Fibroblast of skin of scalp (primary cell): ENCODE results near the gene KMT2E. TPM values are rescaled to one million over a fixed set of nuclear protein-coding genes. Genes with fewer than 3 reads are reported as not detected.
"Not testable (repeated sequence)": the region's sequence is repeated elsewhere in the genome, so short reads cannot be mapped to it uniquely, and the experiment has no call there.

Experiments
- DNase-seq: peaks from one replicate; pipeline ENCODE4 v3.0.0-alpha.2; 2013
- polyA plus RNA-seq, 2 experiments: library from polyadenylated mRNA; unstranded; fragments of 120-200 nt; gene quantifications; one replicate each; pipeline ENCODE4 v1.2.1, GENCODE V29; 2013; ENCODE audit not compliant: insufficient read length in 2 of 2

The KMT2E gene
- 25.8 TPM for polyA plus RNA-seq (2013, experiment 1 of 2; ENCODE audit: insufficient read length)
- 30.0 TPM for polyA plus RNA-seq (2013, experiment 2 of 2; ENCODE audit: insufficient read length)

DNA sequence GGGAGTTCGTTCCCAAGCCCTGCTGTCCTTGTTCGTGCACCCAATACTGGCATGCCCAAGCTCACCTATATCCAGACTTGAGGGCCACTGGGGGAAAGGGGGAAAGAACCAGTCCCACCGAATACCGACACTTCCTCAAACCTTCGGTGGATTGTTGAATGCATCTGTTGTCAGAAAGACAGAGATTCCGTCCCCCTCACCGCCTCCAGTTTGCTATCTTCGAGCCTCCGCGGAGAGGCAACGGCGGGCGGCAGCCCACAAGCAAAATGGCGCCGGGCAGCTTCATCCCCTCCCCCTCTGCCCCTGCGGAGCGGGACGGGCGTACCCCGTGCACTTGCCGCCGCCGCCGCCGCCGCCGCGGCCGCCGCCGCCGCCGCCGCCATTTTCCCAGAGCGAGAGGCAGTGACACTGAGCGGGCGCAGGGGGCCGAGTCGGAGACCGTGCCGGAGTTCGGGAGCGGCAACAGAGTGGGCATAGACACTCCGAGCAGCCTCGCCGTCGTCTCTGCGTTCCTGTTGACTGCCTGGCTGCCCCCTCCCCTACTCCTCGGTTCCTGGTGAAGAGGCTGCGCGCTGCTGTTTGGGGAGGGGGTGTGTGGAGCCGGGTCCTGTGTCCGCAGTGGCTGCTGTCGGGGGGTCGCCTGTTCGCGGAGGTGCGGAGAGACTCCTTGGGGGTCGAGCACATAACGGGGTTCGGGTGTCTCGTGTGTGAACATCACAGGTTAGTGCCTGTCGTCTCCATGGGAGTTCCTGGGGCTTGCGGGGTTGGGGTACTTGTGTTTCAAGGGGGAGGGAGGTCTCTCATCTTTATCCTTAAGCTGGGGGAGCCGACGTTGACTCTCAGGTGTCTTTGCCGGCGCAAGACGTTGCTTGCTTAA is at the start of gene KMT2E:
TSS of gene KMT2E (plus strand) at position 390 of the 877 bp plus-strand sequence. CDS start 26,748 bp downstream, outside the sequence.
- peak; percentile 90 for DNase-seq

DNA sequence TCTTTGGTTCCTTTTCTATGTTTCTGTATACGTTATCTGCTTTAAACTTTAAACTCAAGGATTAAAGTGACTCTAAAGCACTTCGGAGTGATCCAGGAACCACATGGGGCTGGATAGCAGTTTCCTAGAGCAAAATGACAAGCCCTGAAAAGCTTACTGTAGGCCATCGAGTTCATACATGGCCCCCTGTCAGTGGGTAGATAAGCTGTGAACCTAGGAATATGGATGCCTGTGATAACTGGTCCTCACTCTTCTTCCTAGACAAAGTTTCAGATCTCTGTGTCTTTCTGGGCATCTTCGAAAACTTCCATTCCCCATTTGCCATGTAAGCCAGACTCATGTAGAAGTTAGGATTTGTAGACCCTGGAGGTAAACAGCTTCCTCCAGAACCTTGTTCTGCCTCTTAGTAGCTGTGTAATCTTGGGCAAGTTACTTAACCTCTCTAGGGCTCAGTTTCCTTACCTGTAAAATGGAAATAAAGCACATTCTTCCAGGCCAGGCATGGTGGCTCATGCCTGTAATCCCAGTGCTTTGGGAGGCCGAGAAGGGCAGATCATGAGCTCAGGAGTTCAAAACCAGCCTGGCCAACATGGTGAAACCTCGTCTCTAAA is 49.3 kb upstream of the KMT2E start:
- no peak for DNase-seq

DNA sequence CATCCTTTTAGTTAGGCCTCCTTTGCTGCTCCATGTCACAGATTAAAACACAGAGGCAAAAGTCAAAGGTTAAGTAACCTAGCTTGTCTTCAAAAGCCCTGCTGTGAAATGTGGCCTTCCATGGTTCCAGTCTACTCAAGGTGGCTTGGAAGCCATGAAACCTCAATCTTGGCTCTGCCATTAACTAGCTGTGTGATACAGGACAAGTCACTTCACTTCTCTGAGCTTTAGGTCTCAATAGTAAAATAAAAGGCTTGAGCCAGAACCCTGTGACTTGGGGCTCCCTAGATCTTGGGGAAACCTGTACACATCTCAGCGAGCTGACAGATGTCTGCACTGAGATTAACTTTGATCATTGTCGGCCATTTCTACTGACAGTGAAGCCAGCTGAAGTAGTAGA is 48.0 kb upstream of the KMT2E start:
- no peak for DNase-seq

GRCh38 chr7:104967088-104967487 is 46.9 kb upstream of the KMT2E start:
- DNase-seq: no peak

GRCh38 chr7:104967595-104967994 is 46.4 kb upstream of the KMT2E start:
- peak; percentile 40 for DNase-seq

GRCh38 chr7:104968648-104969047 is 45.4 kb upstream of the KMT2E start:
- DNase-seq: no peak

- DNase-seq: no peak
Measured at GRCh38 chr7:104969183-104969582, 44.8 kb upstream of the KMT2E start.

DNA sequence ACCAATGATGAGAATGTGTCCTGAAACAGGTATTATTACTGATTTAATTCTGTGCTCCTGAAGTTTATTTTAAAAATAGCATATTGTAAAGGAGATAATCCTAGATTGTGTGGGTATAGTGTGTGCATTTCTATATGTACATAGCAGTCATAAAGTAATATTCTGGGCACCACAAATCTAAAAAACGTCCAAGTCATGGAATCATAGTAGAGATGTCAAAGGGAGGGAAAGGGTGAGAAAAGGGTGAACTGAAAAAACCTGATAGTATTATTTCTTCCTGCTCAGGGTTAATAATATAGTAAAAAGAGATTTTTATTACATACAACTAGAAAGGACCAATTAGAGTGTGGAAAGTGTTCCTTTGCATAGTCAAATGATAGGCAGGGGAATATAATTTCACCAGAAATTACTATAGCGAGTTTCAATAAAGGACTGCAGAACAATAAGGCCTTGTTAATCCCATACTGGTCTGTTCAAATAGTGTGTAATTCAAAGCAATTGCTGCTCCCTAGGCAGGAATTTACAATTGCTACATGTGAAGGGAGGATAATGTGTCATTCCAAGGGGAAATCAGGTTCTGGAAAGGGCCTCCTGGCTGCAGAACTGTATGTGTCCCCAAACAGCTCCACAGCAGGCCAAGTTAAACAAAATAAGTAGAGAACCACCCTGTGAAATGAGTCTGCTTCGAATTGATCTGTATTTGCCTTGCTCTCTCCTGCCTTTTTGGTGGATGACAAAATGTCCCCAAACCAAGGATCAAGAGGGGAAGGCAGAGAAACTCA is 42.5 kb upstream of the KMT2E start:
- peak; percentile 69 for DNase-seq

GRCh38 chr7:104972500-104972899 is 41.5 kb upstream of the KMT2E start:
- peak; percentile 93 for DNase-seq

DNA sequence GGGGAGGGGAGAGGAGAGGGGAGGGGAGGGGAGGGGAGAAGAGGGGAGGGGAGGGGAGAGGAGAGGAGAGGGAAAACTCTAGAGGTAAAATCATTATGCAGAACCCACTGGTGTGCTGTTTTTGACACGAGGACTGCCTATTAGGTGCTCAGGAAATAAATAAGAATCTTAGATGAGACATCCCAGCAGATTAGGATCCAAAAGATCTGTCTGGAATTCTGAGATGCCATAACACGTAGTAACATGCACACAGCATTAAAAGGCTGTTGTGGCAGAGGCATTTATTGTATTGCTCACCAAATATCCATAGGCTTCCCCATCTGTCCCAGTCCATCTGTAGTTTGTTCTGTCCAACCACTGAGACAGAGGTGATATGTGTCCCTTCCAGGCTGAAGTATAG is 40.8 kb upstream of the KMT2E start:
- DNase-seq: peak; percentile 58

DNA sequence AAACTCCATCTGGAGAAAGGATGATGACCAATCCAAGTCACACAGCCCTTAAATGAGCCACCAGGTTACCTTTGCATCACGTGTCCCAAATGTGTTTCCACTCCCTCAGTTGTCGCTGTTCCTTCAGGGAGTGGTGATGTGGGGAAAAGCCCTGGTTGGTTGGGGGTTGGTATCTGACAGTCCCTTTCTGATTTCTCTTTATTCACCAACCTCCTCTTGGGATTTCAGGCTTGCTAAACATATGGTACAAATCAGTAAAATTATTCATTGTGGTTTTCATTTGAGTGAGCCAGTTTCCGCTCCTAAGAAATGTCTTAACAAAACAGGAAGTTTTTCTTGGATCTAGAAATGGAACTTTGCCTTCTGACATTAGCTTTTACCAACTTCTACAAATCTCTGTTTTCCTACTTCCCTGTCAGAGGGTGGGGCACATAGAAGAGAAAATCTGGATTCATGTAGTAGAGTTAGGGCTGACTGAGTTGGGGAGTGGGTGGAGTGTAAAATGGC is 40.0 kb upstream of the KMT2E start:
- DNase-seq: peak; percentile 94

DNA sequence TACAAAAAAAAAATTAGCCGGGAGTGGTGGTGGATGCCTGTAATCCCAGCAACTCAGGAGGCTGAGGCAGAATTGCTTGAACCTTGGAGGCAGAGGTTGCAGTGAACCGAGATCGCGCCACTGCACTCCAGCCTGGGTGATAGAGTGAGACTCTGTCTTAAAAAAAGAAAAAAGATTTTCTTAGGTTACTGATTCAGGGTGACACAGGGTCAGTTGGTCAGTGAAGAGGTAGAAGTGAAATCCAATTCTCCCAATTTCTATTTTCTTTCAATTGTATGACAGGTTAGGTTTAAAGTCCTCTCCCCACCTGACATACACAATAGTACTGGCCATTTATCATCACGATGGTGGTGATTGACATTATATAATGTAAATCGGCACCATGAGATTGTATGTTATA is 38.5 kb upstream of the KMT2E start:
- not testable (repeated sequence) for DNase-seq

DNA sequence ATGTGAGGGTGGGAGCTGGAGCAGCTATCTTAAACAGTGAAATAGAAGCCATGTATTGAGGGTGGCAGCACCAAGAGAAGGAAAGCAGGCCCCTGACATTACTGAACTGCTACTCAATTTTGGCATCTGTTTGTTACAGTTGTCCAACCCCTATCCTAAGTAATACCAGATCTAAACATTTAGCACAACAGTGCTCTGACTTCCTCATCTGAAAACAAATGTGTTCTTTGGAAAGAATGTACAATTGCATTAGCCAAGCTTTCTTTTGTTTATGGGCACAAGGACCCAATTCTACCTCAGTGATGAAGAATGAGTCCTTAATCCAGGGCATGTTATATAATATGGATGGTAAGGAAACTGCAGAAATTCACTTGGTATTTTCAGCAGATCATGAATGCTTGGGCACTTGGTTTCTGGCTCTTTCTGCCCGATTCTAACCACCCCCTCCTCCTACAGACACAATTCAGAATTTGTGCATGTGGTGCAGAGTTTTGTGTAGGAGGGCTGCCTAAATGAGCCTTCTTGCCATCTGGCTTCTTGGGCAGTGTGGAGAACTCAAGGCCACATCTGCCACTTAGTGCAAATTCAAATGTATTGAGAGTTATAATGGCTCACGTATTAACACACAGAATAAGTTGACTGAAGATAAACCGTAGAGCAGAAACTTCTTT is 36.9 kb upstream of the KMT2E start:
- no peak for DNase-seq

DNA sequence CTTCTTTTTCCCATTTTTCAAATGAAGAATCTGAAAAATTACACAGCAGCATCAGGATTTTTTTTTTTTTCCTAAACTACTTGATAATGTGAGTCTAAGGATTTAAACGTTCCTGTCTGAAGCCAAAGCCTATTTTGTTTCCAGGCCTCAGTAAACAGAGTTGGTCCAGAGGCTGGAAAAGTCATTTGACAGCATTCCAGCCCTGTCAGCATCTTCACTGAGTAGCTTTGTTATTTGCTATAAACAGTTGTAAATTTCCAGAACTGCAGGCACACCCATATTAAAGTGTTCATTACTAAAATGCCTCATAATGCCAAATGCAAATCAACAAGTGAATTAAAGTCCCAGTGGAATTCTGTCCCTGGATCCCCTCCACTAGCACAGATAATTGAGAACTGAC is 35.5 kb upstream of the KMT2E start:
- no peak for DNase-seq

DNA sequence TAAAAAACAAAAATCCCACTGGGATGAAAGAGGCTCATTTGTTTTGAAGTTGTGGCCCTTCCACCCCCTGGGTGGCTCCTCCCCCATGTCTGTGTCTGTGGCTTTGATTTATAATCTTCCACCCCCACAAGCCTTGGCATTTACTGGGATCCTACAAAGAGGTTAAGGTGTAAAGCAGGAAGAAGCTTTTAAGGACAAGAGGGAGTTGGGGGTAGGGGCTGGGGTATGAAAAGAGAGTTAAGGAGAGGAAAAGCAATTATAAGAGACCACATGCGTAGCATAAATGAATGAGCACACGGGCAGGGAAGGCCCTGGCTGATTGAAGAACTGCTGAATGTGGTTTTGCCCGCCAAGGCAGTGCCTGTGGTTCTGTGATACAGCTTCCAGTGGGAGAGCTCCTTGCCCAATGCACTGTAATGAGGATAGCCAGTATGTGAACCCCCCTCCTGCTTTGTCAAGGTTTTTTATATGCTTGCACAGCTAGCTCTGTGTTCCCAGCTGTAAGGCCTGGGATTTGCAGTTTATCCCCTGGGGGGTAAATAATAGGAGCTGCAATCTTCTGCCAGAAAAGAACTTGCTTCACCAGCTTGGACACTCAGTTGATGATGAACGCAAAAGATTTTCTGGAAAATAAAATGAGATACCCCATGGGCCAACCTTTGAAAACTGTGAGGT is 34.7 kb upstream of the KMT2E start:
- peak; percentile 54 for DNase-seq

DNA sequence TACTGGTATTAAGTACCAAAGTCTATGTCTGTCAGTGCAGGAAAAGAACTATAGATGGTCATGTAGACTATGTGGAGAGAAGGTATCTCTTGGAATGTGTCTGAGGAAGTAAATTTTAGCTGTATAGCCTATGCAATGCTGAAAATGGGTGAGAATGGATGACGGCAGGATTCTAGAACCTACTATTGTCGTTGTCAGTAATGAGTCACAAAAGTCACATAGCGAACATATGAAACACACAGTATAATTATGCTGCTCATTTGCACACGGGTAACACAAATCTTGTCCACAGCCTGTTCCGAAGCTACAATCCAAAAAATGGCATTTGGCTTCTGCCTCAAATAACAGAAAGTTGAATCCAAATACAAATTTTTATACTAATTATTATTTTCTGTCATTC is 33.6 kb upstream of the KMT2E start:
- no peak for DNase-seq

GRCh38 chr7:104980841-104981671 is 32.9 kb upstream of the KMT2E start:
- DNase-seq: peak; percentile 63

DNA sequence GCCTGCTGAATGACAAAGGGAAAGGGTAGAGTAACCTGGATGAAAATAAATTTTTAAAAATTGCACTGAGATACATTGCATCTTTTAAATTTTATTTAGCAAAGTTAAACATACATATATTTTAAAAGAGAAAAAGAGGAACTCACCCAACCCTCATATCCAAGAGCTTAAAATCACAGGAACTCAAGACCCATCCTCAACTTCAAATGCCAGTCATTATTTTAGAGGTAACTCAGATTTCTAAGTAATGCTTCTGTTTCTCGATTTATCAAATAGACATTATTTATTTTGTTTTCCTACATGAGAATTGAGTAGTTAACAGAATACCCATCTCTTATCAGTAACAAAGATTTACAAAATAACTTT is 32.4 kb upstream of the KMT2E start:
- DNase-seq: no peak

DNA sequence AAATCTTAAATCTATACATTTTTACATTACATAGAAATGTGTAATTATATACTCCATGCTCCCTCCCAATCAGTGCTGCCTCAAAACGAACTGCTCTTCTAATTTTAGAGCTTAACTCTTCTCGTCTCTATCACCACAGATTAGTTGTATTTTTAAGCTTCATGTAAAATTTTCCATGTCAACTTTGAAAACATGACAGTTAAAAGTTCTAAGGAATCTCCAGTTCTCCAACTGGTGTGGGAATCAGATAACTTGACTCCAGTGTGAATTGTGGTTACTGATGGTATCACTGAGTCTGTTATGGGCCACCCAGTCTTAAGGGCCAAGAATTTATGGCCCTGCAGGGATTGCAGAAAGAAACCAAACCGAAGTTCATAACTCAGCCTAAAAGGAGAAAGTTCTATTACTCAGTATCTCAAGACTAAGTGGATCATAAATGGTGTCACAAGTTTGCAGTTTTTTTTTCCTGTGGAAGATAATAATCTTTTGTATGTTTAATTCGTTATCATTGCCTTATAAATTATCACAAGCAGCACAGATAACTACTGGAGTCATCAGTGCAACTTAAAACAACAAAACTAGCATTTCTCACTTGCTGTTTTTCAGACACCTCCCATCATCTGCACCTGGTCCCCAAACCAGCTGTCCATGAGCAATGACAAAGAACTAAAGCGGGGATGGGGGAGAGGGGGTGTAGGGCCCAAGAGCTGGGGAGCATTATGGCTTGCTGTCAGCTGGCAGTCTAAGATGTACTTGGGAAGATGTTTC is 31.5 kb upstream of the KMT2E start:
- peak; percentile 33 for DNase-seq

GRCh38 chr7:104983076-104983577 is 30.9 kb upstream of the KMT2E start:
- no peak for DNase-seq
